Measurements from ENCODE around the gene DOCK10.

GRCh38 chr2:224959556-224959955 is 82.7 kb downstream of the DOCK10 start:
- TF ChIP-seq, protein P1, sequence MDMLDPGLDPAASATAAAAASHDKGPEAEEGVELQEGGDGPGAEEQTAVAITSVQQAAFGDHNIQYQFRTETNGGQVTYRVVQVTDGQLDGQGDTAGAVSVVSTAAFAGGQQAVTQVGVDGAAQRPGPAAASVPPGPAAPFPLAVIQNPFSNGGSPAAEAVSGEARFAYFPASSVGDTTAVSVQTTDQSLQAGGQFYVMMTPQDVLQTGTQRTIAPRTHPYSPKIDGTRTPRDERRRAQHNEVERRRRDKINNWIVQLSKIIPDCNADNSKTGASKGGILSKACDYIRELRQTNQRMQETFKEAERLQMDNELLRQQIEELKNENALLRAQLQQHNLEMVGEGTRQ (IDR thresholded peaks at IDR 0.05; ENCODE audit: borderline replicate concordance, low read depth, low read length), result no peak
- TF ChIP-seq SP1 (IDR thresholded peaks at IDR 0.05; ENCODE audit: low read depth, low read length), result no peak
- TF ChIP-seq CTCF (IDR thresholded peaks at IDR 0.05 in 2 of 3, conservative IDR thresholded peaks at IDR 0.05 in 1 of 3; ENCODE audit: control insufficient read depth in 2 of 3, extremely low read depth in 1 of 3, insufficient read depth in 1 of 3, low read depth in 3 of 3, low read length in 3 of 3), result no peak
- no peak for TF ChIP-seq KAT2A (conservative IDR thresholded peaks at IDR 0.05; ENCODE audit: control insufficient read depth, low read depth, low read length)
- TF ChIP-seq RFX5 (IDR thresholded peaks at IDR 0.05; ENCODE audit: low read depth, low read length), result no peak
- no peak for TF ChIP-seq POLR2AphosphoS5 (IDR thresholded peaks at IDR 0.05; ENCODE audit: low read length)
- TF ChIP-seq CBX5 (IDR thresholded peaks at IDR 0.05; ENCODE audit: low read depth), result no peak
- TF ChIP-seq JUNB (IDR thresholded peaks at IDR 0.05), result no peak
- no peak for TF ChIP-seq YY1 (IDR thresholded peaks at IDR 0.05; ENCODE audit: low read depth, low read length)
- TF ChIP-seq POLR2A (IDR thresholded peaks at IDR 0.05; ENCODE audit: low read depth, low read length), result no peak
- no peak for TF ChIP-seq FOXK2 (IDR thresholded peaks at IDR 0.05)
- TF ChIP-seq RAD21 (IDR thresholded peaks at IDR 0.05; ENCODE audit: insufficient read depth, low read depth, low read length), result no peak
